ENCODE measurements around the gene FSCB.

DNA sequence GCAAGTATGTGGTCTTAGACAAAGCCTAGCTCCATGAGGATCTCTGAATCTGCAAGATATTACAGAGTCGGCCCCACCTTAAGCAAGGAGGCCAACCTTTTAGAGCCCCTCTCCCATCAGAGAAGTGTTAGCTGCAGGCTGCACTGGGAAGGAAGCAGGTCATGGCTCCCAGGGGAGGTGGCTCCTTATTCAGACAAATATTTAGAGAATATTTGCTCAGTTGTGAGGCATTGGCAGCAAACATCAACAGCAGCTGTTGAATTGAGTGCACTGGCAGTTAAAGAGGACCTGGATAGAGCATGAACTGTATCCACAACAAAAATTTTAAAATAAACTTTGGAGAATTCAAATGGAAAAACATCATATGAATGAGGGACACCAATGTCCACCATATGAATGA lies 44.7 kb downstream of the FSCB start:
- TF ChIP-seq, protein P1, sequence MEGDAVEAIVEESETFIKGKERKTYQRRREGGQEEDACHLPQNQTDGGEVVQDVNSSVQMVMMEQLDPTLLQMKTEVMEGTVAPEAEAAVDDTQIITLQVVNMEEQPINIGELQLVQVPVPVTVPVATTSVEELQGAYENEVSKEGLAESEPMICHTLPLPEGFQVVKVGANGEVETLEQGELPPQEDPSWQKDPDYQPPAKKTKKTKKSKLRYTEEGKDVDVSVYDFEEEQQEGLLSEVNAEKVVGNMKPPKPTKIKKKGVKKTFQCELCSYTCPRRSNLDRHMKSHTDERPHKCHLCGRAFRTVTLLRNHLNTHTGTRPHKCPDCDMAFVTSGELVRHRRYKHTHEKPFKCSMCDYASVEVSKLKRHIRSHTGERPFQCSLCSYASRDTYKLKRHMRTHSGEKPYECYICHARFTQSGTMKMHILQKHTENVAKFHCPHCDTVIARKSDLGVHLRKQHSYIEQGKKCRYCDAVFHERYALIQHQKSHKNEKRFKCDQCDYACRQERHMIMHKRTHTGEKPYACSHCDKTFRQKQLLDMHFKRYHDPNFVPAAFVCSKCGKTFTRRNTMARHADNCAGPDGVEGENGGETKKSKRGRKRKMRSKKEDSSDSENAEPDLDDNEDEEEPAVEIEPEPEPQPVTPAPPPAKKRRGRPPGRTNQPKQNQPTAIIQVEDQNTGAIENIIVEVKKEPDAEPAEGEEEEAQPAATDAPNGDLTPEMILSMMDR (conservative IDR thresholded peaks at IDR 0.05 in 1 of 2, IDR thresholded peaks at IDR 0.05 in 1 of 2; ENCODE audit: low read depth in 1 of 2, low read length in 2 of 2): no peak
- no peak for TF ChIP-seq EZH2 (IDR thresholded peaks at IDR 0.05; ENCODE audit: low read length, missing control alignments)

Data from fibroblast of lung (primary cell).